ENCODE data around the gene NOTCH2.
"Not testable (repeated sequence)": the region's sequence is repeated elsewhere in the genome, so short reads cannot be mapped to it uniquely, and the experiment has no call there.

Gene NOTCH2

GRCh38 chr1:120069067-120069919, at the start of gene NOTCH2:
Gene NOTCH2 (minus strand): TSS chr1:120069662. CDS start chr1:120069406, 256 bp downstream.
- peak; percentile 17 for DNase-seq

GRCh38 chr1:120117371-120118177, 48.1 kb upstream of the NOTCH2 start:
- DNase-seq: peak; percentile 21

GRCh38 chr1:120116094-120116493, 46.6 kb upstream of the NOTCH2 start:
- DNase-seq: peak; percentile 4

DNA sequence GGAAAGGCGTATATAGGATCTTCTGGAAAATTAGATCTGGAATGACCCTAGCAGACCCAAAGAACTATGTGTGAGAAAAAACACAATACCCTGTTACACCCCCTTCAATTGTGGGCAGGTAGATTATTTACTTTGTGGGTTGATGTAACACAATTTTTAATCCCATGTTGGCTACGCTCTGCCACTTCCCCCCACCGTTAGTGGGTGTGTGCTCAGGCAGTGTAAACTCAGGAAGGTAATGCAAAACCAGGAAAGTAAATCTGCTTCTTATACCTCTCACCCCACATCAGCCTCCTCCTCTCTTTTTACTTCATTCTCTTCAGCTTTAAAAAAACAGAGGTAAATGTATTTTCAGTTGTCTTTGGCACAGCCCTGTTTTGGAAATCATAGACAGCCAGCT, 43.7 kb upstream of the NOTCH2 start:
- DNase-seq: not testable (repeated sequence)

- peak; percentile 20 for DNase-seq
These were observed 42.8 kb upstream of the NOTCH2 start for GRCh38 chr1:120112212-120112611.

GRCh38 chr1:120111771-120112170, 42.3 kb upstream of the NOTCH2 start:
- not testable (repeated sequence) for DNase-seq

DNA sequence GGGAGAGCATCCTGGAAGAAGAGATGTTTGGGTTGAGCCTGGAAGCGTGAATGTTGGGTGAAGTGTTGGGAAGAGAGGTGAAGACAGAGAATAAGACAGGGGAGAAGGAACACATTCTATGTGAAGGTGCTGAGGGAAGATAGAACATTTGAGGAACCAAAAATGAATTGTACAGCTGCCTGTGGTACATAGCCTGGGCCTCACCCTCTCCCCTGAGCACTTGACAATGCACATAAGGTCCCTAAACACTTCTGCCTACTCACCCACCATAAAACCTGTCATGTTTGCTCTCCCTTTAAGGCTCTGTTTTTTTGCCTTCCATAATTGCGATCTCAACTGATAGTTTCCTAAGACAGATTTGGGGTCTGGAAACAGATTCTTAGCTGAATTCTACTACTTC, 41.5 kb upstream of the NOTCH2 start:
- not testable (repeated sequence) for DNase-seq

DNA sequence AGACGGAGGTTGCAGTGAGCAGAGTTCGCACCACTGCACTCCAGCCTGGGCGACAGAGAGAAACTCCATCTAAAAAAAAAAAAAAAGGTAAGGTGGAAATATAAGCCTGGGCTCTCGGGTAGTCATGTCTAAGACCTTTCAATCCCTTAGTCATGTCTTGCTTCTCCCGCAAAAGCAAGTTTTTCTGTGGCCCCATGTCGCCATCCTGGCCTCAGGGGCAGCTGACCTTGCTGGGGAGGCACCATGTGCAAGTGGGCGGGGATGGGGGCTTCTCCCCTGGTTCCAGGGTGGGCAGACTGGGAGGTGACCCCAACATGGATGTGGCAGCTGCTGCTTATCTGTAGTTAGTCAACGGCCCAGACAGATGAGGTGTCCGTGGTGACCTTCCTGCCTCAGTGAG, 40.2 kb upstream of the NOTCH2 start:
- not testable (repeated sequence) for DNase-seq

GRCh38 chr1:120109180-120109579, 39.7 kb upstream of the NOTCH2 start:
- not testable (repeated sequence) for DNase-seq

DNA sequence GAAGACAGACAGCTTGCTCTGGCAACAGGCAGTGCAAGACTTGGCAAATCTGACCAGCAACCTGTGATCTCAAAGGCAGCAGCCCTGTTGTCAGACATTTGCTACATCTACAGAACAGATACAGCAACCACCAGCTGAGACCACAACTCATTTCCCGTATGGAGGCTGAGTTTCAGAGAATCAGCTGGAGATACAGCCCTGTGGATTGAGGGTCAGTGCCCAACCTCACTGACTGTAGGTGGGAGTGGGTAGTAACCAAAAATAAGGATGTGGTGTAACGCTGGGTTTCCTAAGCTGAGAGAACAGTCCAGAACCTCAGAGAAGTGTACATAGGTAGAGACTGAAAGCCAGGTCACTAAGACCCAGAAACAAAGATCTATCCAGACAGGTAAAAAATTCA, 35.8 kb upstream of the NOTCH2 start:
- not testable (repeated sequence) for DNase-seq

DNA sequence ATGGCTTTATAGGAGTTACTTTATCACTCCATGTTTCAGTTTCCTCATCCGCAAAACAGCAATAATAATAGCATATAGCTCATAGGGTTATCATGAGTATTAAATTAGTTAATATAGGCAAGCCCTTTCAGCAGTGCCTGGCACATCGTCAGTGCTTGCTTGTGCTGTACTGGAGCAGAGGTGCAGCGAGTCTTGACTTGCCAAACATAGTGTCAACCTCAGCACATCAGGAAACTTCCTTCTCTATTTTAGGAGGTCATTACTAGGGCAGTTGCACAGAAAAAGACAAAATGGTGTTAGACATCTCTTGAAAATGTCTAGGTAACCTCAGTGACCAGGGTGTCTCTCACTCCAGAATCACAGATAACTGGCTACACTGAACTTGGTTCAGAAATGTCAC, 34.3 kb upstream of the NOTCH2 start:
- DNase-seq: not testable (repeated sequence)

DNA sequence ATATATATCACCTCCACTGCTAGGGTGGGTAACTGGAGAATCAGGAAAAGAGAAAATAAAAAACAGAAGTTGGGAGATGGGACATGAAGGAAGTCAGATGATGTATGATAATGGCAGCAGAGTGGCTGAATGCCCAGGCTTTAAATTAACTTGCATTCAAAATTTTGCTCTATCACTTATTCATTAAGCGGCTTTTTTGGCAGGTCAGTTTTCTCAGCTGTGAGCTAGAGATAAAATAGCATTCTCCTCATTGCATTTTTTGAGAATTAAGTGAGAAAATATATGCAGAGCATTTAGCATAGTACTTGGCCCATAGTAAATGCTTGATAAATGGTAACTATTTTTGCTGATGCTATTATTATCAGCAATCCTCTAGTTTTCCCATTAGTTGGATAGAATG, 32.1 kb upstream of the NOTCH2 start:
- not testable (repeated sequence) for DNase-seq

- DNase-seq: not testable (repeated sequence)
These were observed 31.1 kb upstream of the NOTCH2 start for GRCh38 chr1:120100590-120100989.

GRCh38 chr1:120098986-120099759, 29.7 kb upstream of the NOTCH2 start:
- DNase-seq: not testable (repeated sequence)

DNA sequence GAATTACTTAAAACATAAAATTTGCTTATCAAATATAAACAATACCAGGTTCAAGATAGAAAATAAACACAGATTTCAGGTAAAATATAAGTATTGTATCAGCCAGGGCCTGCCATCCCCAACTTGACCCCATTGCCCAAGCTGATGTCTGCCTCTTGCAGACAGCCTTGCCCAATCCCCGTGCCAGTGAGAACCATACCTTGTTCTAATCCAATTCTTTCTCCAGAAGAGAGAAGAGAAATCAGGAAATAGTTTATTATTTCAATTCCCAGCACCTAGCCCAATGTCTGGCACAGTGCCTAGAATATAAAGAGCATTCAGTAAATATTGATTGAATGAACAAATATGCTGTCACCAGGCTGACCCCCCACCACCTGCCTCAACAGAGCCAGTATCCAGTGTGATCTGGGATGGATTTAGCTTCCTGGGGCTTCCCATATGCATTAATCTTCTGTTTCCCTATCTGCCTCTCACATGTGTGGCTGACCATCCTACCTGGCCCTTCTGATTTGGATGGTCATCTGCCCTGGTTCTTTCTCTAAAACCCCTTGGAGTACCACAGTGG, 27.6 kb upstream of the NOTCH2 start:
- not testable (repeated sequence) for DNase-seq

DNA sequence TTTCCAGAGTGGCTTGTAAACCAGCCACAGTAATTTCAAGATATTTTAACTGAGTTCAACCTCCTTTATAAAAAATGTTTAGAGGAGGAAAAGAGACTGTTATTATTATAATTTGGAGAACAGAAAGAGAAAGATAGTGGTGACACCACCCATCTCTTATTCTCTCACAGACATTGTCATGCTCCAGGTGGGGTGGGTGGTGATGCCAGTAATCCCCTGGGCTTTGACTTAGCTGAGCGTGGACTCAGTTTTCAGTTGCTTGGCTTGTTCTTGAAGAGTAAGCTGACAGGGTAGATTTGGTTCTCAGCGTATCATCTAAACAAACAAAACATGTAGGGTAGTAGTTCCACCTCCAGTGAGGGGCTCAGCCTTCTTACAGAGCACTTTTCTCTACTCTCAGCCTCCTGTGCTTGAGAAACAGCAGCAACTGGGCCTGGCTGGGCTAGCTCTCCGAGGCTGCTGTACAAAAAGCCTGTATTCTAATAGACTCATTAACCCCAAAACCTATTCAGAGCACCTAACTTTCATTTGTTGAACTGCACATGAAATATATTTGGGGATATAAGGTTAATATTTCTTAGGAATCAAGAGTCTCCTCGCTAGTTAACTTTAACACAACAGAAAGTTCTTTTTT, 24.2 kb upstream of the NOTCH2 start:
- DNase-seq: not testable (repeated sequence)

DNA sequence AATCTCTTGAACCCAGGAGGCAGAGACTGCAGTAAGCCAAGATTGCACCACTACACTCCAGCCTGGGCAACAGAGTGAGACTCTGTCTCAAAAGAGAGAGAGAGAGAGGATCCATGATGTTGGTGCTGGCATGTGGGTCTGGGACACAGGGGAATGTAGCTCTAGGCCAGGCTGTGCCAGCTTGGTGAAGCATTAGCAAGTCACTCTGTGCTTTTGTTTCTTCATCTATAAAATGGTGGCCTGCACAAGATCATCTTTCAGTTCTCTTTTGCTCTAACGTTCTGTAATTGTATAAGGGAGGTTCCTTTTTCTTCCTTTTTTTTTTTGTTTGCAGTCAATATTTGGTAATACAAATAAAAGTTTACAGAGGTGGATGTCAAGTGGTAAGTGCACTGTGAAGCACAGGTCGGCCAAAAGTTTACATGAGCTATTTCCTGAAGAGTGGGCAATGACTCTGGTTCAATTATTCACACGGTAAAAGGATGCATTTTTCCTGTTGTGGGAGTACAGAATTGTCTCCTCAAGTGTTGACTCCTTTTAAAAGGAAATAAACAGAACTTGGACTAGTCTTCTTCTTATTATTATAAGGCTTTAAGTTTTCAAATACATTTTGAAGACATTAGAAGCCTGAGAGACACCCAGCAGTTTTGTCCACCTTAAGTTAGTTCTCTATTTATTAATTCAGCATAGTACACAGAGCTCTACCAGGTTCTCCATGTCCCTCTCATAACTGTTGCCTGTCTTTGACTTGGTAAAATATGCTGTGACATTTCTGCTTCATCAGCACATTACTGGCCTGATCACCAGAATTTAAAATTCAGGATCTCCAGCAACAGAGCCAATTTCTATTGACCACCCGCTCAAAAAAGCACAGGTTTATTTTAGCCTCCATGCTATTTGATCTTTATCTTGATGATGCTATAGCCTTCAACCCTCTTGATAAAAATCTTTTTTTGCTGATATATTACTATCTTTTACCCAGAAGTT, 23.1 kb upstream of the NOTCH2 start:
- DNase-seq: not testable (repeated sequence)

DNA sequence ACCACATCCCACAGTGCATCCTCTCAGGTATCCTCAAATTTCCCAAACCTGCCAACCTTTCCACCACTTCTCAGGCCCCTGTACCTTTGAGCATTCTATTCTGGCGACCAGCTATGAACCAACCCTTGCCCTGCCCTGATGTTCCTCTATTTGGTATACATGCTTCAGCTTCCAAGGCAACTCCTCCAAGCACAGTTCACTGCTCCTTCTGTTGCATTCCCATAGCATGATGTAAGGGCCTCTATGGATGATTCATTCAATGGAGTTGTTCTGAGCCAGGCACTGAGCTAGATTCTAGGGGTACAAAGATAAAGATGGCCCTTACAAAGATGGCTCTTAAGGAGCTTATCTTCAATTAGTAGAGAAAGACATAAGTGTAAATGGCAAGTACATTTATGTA, 21.4 kb upstream of the NOTCH2 start:
- not testable (repeated sequence) for DNase-seq

DNA sequence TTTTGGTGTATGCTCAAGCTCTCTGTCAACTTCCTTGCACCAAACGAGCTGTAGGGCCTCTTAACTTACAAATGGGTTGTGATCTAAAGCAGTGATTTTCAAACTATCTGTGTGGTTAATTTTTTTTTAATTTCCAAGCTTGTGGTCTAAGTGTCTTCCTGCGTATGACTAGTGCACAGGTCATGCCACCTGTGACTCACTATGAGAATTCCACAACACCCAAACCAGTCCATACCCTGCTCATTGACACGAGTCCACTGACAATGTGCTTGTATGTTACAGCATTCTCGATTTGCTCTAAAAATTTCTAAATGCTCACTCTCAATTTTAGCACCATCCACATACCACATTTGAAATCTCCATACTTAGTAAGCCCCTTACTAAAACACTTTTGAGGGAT, 18.5 kb upstream of the NOTCH2 start:
- DNase-seq: peak; percentile 87

DNA sequence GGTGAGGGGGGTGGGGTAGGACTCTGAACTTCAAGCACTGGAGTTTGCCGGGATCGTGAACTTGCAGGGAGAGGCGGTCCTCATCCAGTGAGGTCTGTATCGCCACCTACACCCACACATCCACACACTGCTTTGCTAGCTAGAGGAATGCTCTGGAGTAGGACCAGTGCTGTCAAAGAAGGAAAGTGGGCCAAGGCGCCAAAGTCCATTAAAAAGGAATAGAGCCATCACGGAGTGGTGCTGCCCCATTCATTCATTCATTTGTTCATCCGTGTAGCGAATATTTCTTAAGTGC, 405 bp upstream of the NOTCH2 start:
- not testable (repeated sequence) for DNase-seq

DNA sequence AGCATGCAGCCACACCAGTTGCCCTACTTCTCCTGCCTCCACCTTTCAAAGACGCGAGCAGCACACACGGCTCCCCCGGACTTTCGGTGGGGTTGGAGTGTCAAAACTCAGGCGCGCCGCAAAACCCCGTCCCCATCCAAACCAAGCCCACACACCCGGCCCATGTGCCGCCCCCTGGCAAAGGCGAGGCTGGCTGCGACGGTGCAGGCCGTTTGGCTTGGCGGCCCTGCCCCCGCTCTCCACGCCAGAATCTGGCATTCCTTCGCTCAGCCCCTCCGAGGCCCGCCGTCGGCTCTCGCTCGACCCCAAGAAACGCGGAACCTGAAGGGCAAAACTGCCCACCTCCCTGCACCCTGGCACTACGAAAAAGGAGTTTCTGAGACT, 787 bp downstream of the NOTCH2 start:
- DNase-seq: not testable (repeated sequence)
